HepG2 (cell line): ENCODE results near the gene MEX3A. TPM values are rescaled to one million over a fixed set of nuclear protein-coding genes. Genes with fewer than 3 reads are reported as not detected.

Source experiments
- NFYC ChIP-seq: IDR thresholded peaks from 2 replicates; pipeline ENCODE4 v1.6.1; 2016; ENCODE audit warnings: missing genetic modification reagents, missing compliant biosample characterization
- NR2F2 ChIP-seq: IDR thresholded peaks from 2 replicates; pipeline ENCODE4 v1.6.1; 2012; ENCODE audit warnings: low read depth, inconsistent platforms, borderline replicate concordance
- PLRG1 ChIP-seq: fragments of 450-650 bp; conservative IDR thresholded peaks from 2 replicates; pipeline ENCODE4 v1.6.1; 2016
- SKI ChIP-seq: fragments of 450-650 bp; IDR thresholded peaks from one replicate; pipeline ENCODE4 v1.6.1; 2018; ENCODE audit warnings: mild to moderate bottlenecking; ENCODE audit not compliant: partially characterized antibody
- SP5 ChIP-seq: IDR thresholded peaks from 2 replicates; pipeline ENCODE4 v1.6.1; 2016; ENCODE audit warnings: low read depth, borderline replicate concordance
- ZNF34 ChIP-seq: sonication (generic); formaldehyde crosslinking; IDR thresholded peaks from 2 replicates; pipeline ENCODE4 v1.4.0; 2020; ENCODE audit warnings: mild to moderate bottlenecking, missing genetic modification reagents, borderline replicate concordance
- ZNF619 ChIP-seq: sonication (generic); formaldehyde crosslinking; IDR thresholded peaks from 2 replicates; pipeline ENCODE4 v1.4.0; 2020; ENCODE audit warnings: mild to moderate bottlenecking, missing genetic modification reagents
- ZNF678 ChIP-seq: sonication (generic); formaldehyde crosslinking; IDR thresholded peaks from 2 replicates; pipeline ENCODE4 v1.4.0; 2020; ENCODE audit warnings: mild to moderate bottlenecking, missing genetic modification reagents
- ZNF75D ChIP-seq: sonication (generic); formaldehyde crosslinking; IDR thresholded peaks from 2 replicates; pipeline ENCODE4 v1.8.1; 2023; ENCODE audit warnings: missing genetic modification reagents, mild to moderate bottlenecking, borderline replicate concordance
- polyA plus RNA-seq, 8 experiments: library from polyadenylated mRNA; depleted of rRNA in 3 of 8; stranded (reverse) in 7 of 8; unstranded in 1 of 8; fragments of >200 nt; fragmentation: Illumina TruSeq in 4 of 8; extraction: Trizol in 4 of 8; gene quantifications; 2 replicates each; pipeline versions ENCODE4 v1.2.1 to v1.2.3, GENCODE V29; 2011 to 2016; ENCODE audit warnings: low read depth in 4 of 8, missing spikeins in 1 of 8, mixed read lengths in 1 of 8; ENCODE audit not compliant: insufficient read depth in 1 of 8
- total RNA-seq, 5 experiments: library from RNA; depleted of rRNA; stranded (reverse); fragments of >200 nt; fragmentation: Illumina TruSeq; extraction: Trizol; gene quantifications; 2 replicates each; pipeline ENCODE4 v1.2.3, GENCODE V29; 2016; ENCODE audit warnings: low read depth in 1 of 5
- TF ChIP-seq, protein P1 (sequence below): sonication (generic); formaldehyde crosslinking; IDR thresholded peaks from 2 replicates; pipeline ENCODE4 v1.4.0; 2020; ENCODE audit warnings: missing genetic modification reagents, borderline replicate concordance
- TF ChIP-seq, protein P2 (sequence below): sonication (generic); formaldehyde crosslinking; IDR thresholded peaks from 2 replicates; pipeline ENCODE4 v1.8.1; 2023; ENCODE audit warnings: mild to moderate bottlenecking, inconsistent platforms, moderate library complexity, missing genetic modification reagents, borderline replicate concordance
- TF ChIP-seq, protein P3 (sequence below): sonication (generic); formaldehyde crosslinking; IDR thresholded peaks from 2 replicates; pipeline ENCODE4 v1.5.0; 2020; ENCODE audit warnings: mild to moderate bottlenecking, missing genetic modification reagents, borderline replicate concordance

Gene MEX3A
- total and polyA plus RNA-seq, 2 of the 13 experiments (the other 11 are each of a cell fraction or from before 2014, with no cell fraction given), result 7.6 to 9.1 TPM

DNA sequence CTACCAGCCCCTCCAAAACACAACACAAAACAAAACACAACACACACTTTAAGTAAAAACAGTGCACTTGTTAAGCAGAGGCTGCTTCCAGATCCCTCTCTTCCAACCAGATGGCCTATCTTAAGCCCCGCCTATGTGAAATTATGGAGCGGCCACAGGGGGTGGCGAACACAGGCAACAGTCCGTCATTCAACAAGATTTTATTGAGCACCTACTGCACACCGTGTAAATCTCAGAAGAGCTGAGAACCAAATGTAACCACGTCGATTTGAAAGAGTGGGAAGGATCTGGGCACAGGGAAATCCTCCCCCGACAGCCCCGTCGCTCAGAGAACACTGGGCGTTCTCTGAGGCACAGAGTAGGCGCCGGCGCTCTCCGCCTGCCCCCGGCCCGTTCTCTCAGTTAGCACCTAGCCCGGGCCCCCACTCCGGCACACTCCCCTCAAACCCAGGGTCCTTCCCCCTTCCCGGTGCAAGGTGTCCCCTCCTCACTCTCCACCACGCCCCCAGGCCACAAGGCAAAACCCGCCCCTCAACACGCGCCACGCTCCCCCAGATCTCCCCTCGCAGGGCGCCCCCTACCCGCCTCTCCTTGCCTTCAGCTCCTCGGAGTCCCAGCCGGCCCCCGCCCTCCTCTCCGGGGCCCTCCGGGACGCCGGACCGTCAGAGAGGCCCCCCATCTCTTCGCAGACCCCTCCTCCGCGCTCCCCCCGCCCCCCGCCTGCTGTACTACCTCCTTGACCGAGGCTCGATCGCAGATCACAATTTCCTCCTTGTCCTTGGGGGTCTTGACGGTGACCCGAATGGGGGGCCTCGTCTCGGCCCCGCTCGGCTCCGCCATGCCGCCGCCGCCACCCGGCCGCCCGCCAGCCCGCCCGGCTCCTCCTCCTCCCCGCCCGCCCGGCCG, 29.1 kb downstream of the MEX3A start (continued):
- TF ChIP-seq, protein P1, sequence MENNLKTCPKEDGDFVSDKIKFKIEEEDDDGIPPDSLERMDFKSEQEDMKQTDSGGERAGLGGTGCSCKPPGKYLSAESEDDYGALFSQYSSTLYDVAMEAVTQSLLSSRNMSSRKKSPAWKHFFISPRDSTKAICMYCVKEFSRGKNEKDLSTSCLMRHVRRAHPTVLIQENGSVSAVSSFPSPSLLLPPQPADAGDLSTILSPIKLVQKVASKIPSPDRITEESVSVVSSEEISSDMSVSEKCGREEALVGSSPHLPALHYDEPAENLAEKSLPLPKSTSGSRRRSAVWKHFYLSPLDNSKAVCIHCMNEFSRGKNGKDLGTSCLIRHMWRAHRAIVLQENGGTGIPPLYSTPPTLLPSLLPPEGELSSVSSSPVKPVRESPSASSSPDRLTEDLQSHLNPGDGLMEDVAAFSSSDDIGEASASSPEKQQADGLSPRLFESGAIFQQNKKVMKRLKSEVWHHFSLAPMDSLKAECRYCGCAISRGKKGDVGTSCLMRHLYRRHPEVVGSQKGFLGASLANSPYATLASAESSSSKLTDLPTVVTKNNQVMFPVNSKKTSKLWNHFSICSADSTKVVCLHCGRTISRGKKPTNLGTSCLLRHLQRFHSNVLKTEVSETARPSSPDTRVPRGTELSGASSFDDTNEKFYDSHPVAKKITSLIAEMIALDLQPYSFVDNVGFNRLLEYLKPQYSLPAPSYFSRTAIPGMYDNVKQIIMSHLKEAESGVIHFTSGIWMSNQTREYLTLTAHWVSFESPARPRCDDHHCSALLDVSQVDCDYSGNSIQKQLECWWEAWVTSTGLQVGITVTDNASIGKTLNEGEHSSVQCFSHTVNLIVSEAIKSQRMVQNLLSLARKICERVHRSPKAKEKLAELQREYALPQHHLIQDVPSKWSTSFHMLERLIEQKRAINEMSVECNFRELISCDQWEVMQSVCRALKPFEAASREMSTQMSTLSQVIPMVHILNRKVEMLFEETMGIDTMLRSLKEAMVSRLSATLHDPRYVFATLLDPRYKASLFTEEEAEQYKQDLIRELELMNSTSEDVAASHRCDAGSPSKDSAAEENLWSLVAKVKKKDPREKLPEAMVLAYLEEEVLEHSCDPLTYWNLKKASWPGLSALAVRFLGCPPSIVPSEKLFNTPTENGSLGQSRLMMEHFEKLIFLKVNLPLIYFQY (CRISPR knock-in tag), result no peak
- no peak for TF ChIP-seq NR2F2
- TF ChIP-seq ZNF75D, result no peak
- no peak for TF ChIP-seq PLRG1
- no peak for TF ChIP-seq ZNF34 (CRISPR knock-in tag)
- TF ChIP-seq SKI, result no peak
- TF ChIP-seq SP5, result no peak
- TF ChIP-seq NFYC, result no peak
- TF ChIP-seq ZNF619 (CRISPR knock-in tag), result 0 out of 2 replicates have a peak, but pooled peaks have one; percentile 25
- no peak for TF ChIP-seq ZNF678 (CRISPR knock-in tag)
- TF ChIP-seq, protein P2, sequence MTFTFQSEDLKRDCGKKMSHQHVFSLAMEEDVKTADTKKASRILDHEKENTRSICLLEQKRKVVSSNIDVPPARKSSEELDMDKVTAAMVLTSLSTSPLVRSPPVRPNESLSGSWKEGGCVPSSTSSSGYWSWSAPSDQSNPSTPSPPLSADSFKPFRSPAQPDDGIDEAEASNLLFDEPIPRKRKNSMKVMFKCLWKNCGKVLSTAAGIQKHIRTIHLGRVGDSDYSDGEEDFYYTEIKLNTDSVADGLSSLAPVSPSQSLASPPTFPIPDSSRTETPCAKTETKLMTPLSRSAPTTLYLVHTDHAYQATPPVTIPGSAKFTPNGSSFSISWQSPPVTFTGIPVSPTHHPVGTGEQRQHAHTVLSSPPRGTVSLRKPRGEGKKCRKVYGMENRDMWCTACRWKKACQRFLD (CRISPR knock-in tag), result no peak
- TF ChIP-seq, protein P3, sequence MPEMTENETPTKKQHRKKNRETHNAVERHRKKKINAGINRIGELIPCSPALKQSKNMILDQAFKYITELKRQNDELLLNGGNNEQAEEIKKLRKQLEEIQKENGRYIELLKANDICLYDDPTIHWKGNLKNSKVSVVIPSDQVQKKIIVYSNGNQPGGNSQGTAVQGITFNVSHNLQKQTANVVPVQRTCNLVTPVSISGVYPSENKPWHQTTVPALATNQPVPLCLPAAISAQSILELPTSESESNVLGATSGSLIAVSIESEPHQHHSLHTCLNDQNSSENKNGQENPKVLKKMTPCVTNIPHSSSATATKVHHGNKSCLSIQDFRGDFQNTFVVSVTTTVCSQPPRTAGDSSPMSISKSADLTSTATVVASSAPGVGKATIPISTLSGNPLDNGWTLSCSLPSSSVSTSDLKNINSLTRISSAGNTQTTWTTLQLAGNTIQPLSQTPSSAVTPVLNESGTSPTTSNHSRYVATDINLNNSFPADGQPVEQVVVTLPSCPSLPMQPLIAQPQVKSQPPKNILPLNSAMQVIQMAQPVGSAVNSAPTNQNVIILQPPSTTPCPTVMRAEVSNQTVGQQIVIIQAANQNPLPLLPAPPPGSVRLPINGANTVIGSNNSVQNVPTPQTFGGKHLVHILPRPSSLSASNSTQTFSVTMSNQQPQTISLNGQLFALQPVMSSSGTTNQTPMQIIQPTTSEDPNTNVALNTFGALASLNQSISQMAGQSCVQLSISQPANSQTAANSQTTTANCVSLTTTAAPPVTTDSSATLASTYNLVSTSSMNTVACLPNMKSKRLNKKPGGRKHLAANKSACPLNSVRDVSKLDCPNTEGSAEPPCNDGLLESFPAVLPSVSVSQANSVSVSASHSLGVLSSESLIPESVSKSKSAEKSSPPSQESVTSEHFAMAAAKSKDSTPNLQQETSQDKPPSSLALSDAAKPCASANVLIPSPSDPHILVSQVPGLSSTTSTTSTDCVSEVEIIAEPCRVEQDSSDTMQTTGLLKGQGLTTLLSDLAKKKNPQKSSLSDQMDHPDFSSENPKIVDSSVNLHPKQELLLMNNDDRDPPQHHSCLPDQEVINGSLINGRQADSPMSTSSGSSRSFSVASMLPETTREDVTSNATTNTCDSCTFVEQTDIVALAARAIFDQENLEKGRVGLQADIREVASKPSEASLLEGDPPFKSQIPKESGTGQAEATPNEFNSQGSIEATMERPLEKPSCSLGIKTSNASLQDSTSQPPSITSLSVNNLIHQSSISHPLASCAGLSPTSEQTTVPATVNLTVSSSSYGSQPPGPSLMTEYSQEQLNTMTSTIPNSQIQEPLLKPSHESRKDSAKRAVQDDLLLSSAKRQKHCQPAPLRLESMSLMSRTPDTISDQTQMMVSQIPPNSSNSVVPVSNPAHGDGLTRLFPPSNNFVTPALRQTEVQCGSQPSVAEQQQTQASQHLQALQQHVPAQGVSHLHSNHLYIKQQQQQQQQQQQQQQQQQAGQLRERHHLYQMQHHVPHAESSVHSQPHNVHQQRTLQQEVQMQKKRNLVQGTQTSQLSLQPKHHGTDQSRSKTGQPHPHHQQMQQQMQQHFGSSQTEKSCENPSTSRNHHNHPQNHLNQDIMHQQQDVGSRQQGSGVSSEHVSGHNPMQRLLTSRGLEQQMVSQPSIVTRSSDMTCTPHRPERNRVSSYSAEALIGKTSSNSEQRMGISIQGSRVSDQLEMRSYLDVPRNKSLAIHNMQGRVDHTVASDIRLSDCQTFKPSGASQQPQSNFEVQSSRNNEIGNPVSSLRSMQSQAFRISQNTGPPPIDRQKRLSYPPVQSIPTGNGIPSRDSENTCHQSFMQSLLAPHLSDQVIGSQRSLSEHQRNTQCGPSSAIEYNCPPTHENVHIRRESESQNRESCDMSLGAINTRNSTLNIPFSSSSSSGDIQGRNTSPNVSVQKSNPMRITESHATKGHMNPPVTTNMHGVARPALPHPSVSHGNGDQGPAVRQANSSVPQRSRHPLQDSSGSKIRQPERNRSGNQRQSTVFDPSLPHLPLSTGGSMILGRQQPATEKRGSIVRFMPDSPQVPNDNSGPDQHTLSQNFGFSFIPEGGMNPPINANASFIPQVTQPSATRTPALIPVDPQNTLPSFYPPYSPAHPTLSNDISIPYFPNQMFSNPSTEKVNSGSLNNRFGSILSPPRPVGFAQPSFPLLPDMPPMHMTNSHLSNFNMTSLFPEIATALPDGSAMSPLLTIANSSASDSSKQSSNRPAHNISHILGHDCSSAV (CRISPR knock-in tag), result no peak
